Mesenchymal stem cell (in vitro differentiated cells and primary cell): ENCODE data around the gene MTSS2.

Experiments
- DNase-seq: peaks from one replicate; pipeline ENCODE4 v3.0.0-alpha.2; 2013
- H2AFZ ChIP-seq: one replicate; pipeline ENCODE4 v1.6.1; 2013; ENCODE audit warnings: low read depth, mild to moderate bottlenecking, control low read depth, inconsistent platforms, low read length, moderate library complexity
- H2AK5ac ChIP-seq: 2 replicates; pipeline ENCODE4 v1.6.1; 2013; ENCODE audit warnings: low read length, moderate library complexity, mild to moderate bottlenecking, inconsistent platforms; ENCODE audit not compliant: severe bottlenecking
- H2BK120ac ChIP-seq: one replicate; pipeline ENCODE4 v1.6.1; 2013; ENCODE audit warnings: low read depth, mild to moderate bottlenecking, inconsistent platforms, low read length, moderate library complexity
- H2BK12ac ChIP-seq, 2 experiments: one replicate each; pipeline ENCODE4 v1.6.1; 2013; ENCODE audit warnings: inconsistent platforms in 2 of 2, low read length in 2 of 2, mild to moderate bottlenecking in 2 of 2, moderate library complexity in 2 of 2, control low read depth in 1 of 2
- H2BK15ac ChIP-seq: one replicate; pipeline ENCODE4 v1.6.1; 2013; ENCODE audit warnings: mild to moderate bottlenecking, low read depth, inconsistent platforms; ENCODE audit not compliant: poor library complexity, severe bottlenecking
- H2BK5ac ChIP-seq: 2 replicates; pipeline ENCODE4 v1.6.1; 2013; ENCODE audit warnings: low read depth, mild to moderate bottlenecking, low read length, control low read depth, inconsistent platforms; ENCODE audit not compliant: poor library complexity, severe bottlenecking
- H3K14ac ChIP-seq, 2 experiments: one replicate each; pipeline ENCODE4 v1.6.1; 2013; ENCODE audit warnings: inconsistent platforms in 2 of 2, low read length in 2 of 2, control low read depth in 1 of 2, mild to moderate bottlenecking in 1 of 2, moderate library complexity in 1 of 2
- H3K18ac ChIP-seq, 2 experiments: one replicate each; pipeline ENCODE4 v1.6.1; 2013; ENCODE audit warnings: inconsistent platforms in 2 of 2, low read length in 2 of 2, control low read depth in 1 of 2, low read depth in 1 of 2, mild to moderate bottlenecking in 1 of 2
- H3K23ac ChIP-seq, 2 experiments: one replicate each; pipeline ENCODE4 v1.6.1; 2013; ENCODE audit warnings: inconsistent platforms in 2 of 2, low read length in 2 of 2, mild to moderate bottlenecking in 2 of 2, moderate library complexity in 2 of 2, control low read depth in 1 of 2
- H3K27ac ChIP-seq: 2 replicates; pipeline ENCODE4 v1.5.1; 2013; ENCODE audit warnings: mild to moderate bottlenecking, moderate library complexity, low read length, control low read depth, inconsistent platforms; ENCODE audit not compliant: poor library complexity, severe bottlenecking
- H3K27me3 ChIP-seq, 2 experiments: 2 replicates each; pipeline versions ENCODE4 v1.6.1 to v1.7.0; 2013; ENCODE audit warnings: low read length in 2 of 2, mild to moderate bottlenecking in 2 of 2, moderate library complexity in 2 of 2, control low read depth in 1 of 2, inconsistent platforms in 1 of 2; ENCODE audit not compliant: control insufficient read depth in 1 of 2, insufficient read depth in 1 of 2
- H3K36me3 ChIP-seq, 2 experiments: 2 replicates each; pipeline versions ENCODE4 v1.6.1 to v1.7.0; 2013; ENCODE audit warnings: low read length in 2 of 2, control low read depth in 1 of 2, inconsistent platforms in 1 of 2, low read depth in 1 of 2, mild to moderate bottlenecking in 1 of 2; ENCODE audit not compliant: insufficient read depth in 2 of 2, control insufficient read depth in 1 of 2
- H3K4ac ChIP-seq, 2 experiments: one replicate each; pipeline ENCODE4 v1.6.1; 2013; ENCODE audit warnings: inconsistent platforms in 2 of 2, low read length in 2 of 2, mild to moderate bottlenecking in 2 of 2, moderate library complexity in 2 of 2, control low read depth in 1 of 2, low read depth in 1 of 2
- H3K4me1 ChIP-seq: 2 replicates; pipeline ENCODE4 v1.6.1; 2013; ENCODE audit warnings: low read depth, low read length, control low read depth; ENCODE audit not compliant: control insufficient read depth, insufficient read depth
- H3K4me2 ChIP-seq: 2 replicates; pipeline ENCODE4 v1.6.1; 2013; ENCODE audit warnings: low read length, mild to moderate bottlenecking, inconsistent platforms; ENCODE audit not compliant: poor library complexity, severe bottlenecking
- H3K4me3 ChIP-seq, 2 experiments: 2 replicates each; pipeline versions ENCODE4 v1.5.1 to v1.7.0; 2013; ENCODE audit warnings: low read length in 2 of 2, mild to moderate bottlenecking in 2 of 2, control low read depth in 1 of 2, low read depth in 1 of 2; ENCODE audit not compliant: insufficient read depth in 1 of 2
- H3K79me1 ChIP-seq: replicated peaks from 2 replicates; pipeline ENCODE4 v1.6.1; 2013; ENCODE audit warnings: mild to moderate bottlenecking, control low read depth, low read length, inconsistent platforms; ENCODE audit not compliant: poor library complexity, severe bottlenecking
- H3K9ac ChIP-seq: 2 replicates; pipeline ENCODE4 v1.7.0; 2013; ENCODE audit warnings: mild to moderate bottlenecking, low read length, moderate library complexity
- H3K9me3 ChIP-seq: 2 replicates; pipeline ENCODE4 v1.7.0; 2013; ENCODE audit warnings: mild to moderate bottlenecking, low read length; ENCODE audit not compliant: control insufficient read depth
- H4K8ac ChIP-seq: one replicate; pipeline ENCODE4 v1.6.1; 2013; ENCODE audit warnings: inconsistent platforms, mild to moderate bottlenecking, low read length, moderate library complexity
- H4K91ac ChIP-seq: one replicate; pipeline ENCODE4 v1.6.1; 2013; ENCODE audit warnings: mild to moderate bottlenecking, low read length, inconsistent platforms
- WGBS: methylation state at CpG from one replicate; pipeline ENCODE4 v1.1.7; 2013; ENCODE audit warnings: mixed read lengths; 5-methylcytosine and 5-hydroxymethylcytosine counted together

Gene MTSS2

DNA sequence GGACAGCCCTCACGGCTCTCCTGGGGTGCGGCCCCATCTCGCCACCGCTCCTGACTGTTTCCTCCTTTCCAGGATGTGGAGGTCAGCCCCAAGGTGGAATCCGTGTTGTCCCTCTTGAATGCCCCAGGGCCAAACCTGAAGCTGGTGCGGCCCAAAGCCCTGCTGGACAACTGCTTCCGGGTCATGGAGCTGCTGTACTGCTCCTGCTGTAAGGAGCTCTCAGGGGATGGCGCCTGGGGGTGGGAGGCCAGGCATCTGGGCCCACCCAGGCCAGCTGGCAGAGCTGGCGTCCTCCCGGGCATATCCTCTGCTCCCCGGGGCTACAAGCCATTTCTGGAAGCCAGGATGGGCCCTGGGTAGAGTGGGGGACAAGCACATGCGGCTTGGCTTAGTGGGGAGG, 26.3 kb downstream of the MTSS2 start:
- Histone ChIP-seq H3K4me2 (no peak overlapping the region), H3K4me3 (no peak overlapping the region), H3K36me3 (peaks cover 15 to 32% of the 10 kb centered on the region in 2 experiments), H4K8ac (no peak overlapping the region), H3K4me1 (peaks cover 6% of the 10 kb centered on the region), H3K79me1 (peaks cover 8% of the 10 kb centered on the region), H3K27ac (no peak overlapping the region), H3K27me3 (no peaks in the 10 kb centered on the region), H2BK5ac (no peak overlapping the region), H2BK120ac (no peak overlapping the region), H2AFZ (peak overlapping the region; percentile 8), H3K18ac (no peak overlapping the region), H2BK15ac (peak overlapping the region; percentile 15), H2AK5ac (no peak overlapping the region), H3K14ac (no peak overlapping the region), H3K23ac (no peak overlapping the region), H2BK12ac (no peak overlapping the region), H4K91ac (no peak overlapping the region), H3K9ac (no peak overlapping the region), H3K4ac (no peak overlapping the region), H3K9me3 (no peaks in the 10 kb centered on the region)
- WGBS, result 91% methylated on average over 12 of the region's 12 CpGs
- DNase-seq, result no peak

- no peak overlapping the region for H3K14ac ChIP-seq
- H3K23ac ChIP-seq, result no peak overlapping the region
- no peak overlapping the region for H2AFZ ChIP-seq
- H3K36me3 ChIP-seq, result peaks cover 9 to 25% of the 10 kb centered on the region in 2 experiments
- no peaks in the 10 kb centered on the region for H3K27me3 ChIP-seq
- H3K4me1 ChIP-seq, result peaks cover 6% of the 10 kb centered on the region
- H4K8ac ChIP-seq, result no peak overlapping the region
- no peak overlapping the region for H2BK15ac ChIP-seq
- no peak overlapping the region for H3K9ac ChIP-seq
- no peak overlapping the region for H3K4me3 ChIP-seq
- no peak overlapping the region for H2BK120ac ChIP-seq
- H3K4ac ChIP-seq, result no peak overlapping the region
- no peak overlapping the region for H3K18ac ChIP-seq
- 88% methylated on average over 5 of the region's 5 CpGs for whole genome bisulfite sequencing
- no peak overlapping the region for H3K27ac ChIP-seq
- H2BK5ac ChIP-seq, result no peak overlapping the region
- H4K91ac ChIP-seq, result no peak overlapping the region
- no peaks in the 10 kb centered on the region for H3K9me3 ChIP-seq
- H2BK12ac ChIP-seq, result no peak overlapping the region
- no peak for DNase-seq
- no peak overlapping the region for H2AK5ac ChIP-seq
- H3K4me2 ChIP-seq, result no peak overlapping the region
- H3K79me1 ChIP-seq, result peaks cover 8% of the 10 kb centered on the region
These were observed 26.9 kb downstream of the MTSS2 start for GRCh38 chr16:70658921-70659320.

GRCh38 chr16:70657956-70658355, 27.9 kb downstream of the MTSS2 start:
- Histone ChIP-seq H3K9me3 (no peaks in the 10 kb centered on the region), H2AK5ac (no peak overlapping the region), H2BK120ac (no peak overlapping the region), H3K4me3 (no peak overlapping the region), H3K36me3 (peaks cover 3 to 16% of the 10 kb centered on the region in 2 experiments), H3K23ac (no peak overlapping the region), H3K27ac (no peak overlapping the region), H2AFZ (no peak overlapping the region), H4K8ac (no peak overlapping the region), H3K79me1 (peaks cover 3% of the 10 kb centered on the region), H3K4me2 (no peak overlapping the region), H2BK12ac (no peak overlapping the region), H3K18ac (no peak overlapping the region), H3K4me1 (peaks cover 6% of the 10 kb centered on the region), H4K91ac (no peak overlapping the region), H3K4ac (no peak overlapping the region), H3K14ac (no peak overlapping the region), H3K27me3 (no peaks in the 10 kb centered on the region), H3K9ac (no peak overlapping the region), H2BK15ac (no peak overlapping the region), H2BK5ac (no peak overlapping the region)
- WGBS, result 84% methylated on average over 7 of the region's 7 CpGs
- DNase-seq, result no peak

GRCh38 chr16:70656712-70657263, 29.1 kb downstream of the MTSS2 start:
- H3K4me3 ChIP-seq, result no peak overlapping the region
- H3K36me3 ChIP-seq, result peaks cover 2 to 4% of the 10 kb centered on the region in 2 experiments
- H4K91ac ChIP-seq, result no peak overlapping the region
- WGBS, result 88% methylated on average over 22 of the region's 22 CpGs
- no peak overlapping the region for H3K4me2 ChIP-seq
- no peak for DNase-seq
- no peak overlapping the region for H3K9ac ChIP-seq
- peaks cover 2% of the 10 kb centered on the region for H3K4me1 ChIP-seq
- H4K8ac ChIP-seq, result no peak overlapping the region
- no peak overlapping the region for H3K18ac ChIP-seq
- H3K27ac ChIP-seq, result no peak overlapping the region
- no peak overlapping the region for H2BK15ac ChIP-seq
- H2BK120ac ChIP-seq, result no peak overlapping the region
- H3K79me1 ChIP-seq, result no peaks in the 10 kb centered on the region
- no peak overlapping the region for H2AK5ac ChIP-seq
- no peak overlapping the region for H3K14ac ChIP-seq
- H2BK5ac ChIP-seq, result no peak overlapping the region
- no peak overlapping the region for H3K23ac ChIP-seq
- no peak overlapping the region for H2BK12ac ChIP-seq
- H3K9me3 ChIP-seq, result no peaks in the 10 kb centered on the region
- no peaks in the 10 kb centered on the region for H3K27me3 ChIP-seq
- no peak overlapping the region for H2AFZ ChIP-seq
- no peak overlapping the region for H3K4ac ChIP-seq
